ENCODE measurements around the gene DENND10.
"Not testable (repeated sequence)": the region's sequence is repeated elsewhere in the genome, so short reads cannot be mapped to it uniquely, and the experiment has no call there.

DENND10 gene

DNA sequence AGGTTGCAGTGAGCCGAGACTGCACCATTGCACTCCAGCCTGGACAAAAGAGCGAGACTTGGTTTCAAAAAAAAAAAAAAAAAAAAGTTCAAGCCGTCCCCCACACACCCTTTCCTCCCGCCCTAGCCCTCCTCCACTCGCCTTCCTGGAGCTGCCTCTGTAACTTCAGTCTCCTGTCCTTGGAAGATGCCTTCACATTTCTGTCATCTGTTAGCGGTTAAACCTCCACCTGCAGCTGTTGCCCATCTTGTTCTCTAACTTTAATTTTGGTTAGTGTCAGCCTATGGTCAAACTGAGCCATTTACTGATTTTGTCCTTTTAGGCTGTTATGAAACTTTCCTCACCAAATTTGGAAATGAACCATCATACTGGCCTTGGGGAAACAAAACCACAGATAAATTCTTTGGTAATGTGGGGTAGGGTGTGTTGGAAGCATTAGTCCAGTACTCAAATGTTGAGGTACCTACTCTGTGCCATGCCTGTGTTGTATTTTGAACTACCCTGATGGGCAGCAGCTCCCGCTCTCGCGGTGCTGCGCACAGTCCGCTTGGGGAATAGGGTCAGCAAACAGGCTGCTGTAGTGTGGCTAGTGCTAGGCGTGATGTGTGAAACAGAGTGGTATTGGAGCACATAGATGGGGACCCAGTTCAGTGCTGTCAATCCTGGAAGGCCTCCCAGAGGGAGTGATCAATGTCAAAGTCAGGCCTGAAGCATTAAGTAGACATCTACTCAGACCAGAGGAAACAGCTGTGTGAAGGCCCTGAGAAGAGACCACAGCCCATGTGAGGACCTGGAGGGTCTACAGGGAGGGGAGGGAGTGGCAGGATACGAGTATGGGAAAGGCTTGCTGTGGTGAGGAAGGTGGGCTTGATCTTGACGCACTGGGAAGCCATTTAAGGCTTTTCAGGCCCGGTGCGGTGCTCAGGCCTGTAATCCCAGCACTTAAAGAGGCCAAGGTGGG lies 34.7 kb downstream of the DENND10 start:
- Histone ChIP-seq H3K9ac (ENCODE audit: low read depth, low read length) (no peak overlapping the region), H3K36me3 (ENCODE audit: insufficient read depth, low read depth, low read length) (peaks cover 20% of the 10 kb centered on the region), H3K4me1 (ENCODE audit: insufficient read depth, low read length) (no peaks in the 10 kb centered on the region)

GRCh38 chr10:119139464-119140067 lies 35.7 kb downstream of the DENND10 start:
- no peak overlapping the region for H3K4me3 ChIP-seq (ENCODE audit: low read length)
- no peaks in the 10 kb centered on the region for H3K9me3 ChIP-seq (ENCODE audit: insufficient read depth, low read depth, low read length)
- H3K9ac ChIP-seq (ENCODE audit: low read depth, low read length) = no peak overlapping the region
- no peaks in the 10 kb centered on the region for H3K4me1 ChIP-seq (ENCODE audit: insufficient read depth, low read length)
- no peaks in the 10 kb centered on the region for H3K27me3 ChIP-seq (ENCODE audit: insufficient read depth, low read length)
- H3K27ac ChIP-seq (ENCODE audit: low read length) = no peak overlapping the region
- H3K36me3 ChIP-seq (ENCODE audit: insufficient read depth, low read depth, low read length) = peaks cover 14% of the 10 kb centered on the region

More for the DNA sequence above, 34.7 kb downstream of the DENND10 start:
- Histone ChIP-seq H3K4me3 (ENCODE audit: low read length) (no peak overlapping the region), H3K9me3 (ENCODE audit: insufficient read depth, low read depth, low read length) (no peaks in the 10 kb centered on the region), H3K27ac (ENCODE audit: low read length) (no peak overlapping the region), H3K27me3 (ENCODE audit: insufficient read depth, low read length) (no peaks in the 10 kb centered on the region)

- no peaks in the 10 kb centered on the region for H3K27me3 ChIP-seq (ENCODE audit: insufficient read depth, low read length)
- no peak overlapping the region for H3K4me3 ChIP-seq (ENCODE audit: low read length)
- H3K36me3 ChIP-seq (ENCODE audit: insufficient read depth, low read depth, low read length) = peaks cover 7% of the 10 kb centered on the region
- H3K4me1 ChIP-seq (ENCODE audit: insufficient read depth, low read length) = no peaks in the 10 kb centered on the region
- no peak overlapping the region for H3K27ac ChIP-seq (ENCODE audit: low read length)
- H3K9ac ChIP-seq (ENCODE audit: low read depth, low read length) = no peak overlapping the region
- no peaks in the 10 kb centered on the region for H3K9me3 ChIP-seq (ENCODE audit: insufficient read depth, low read depth, low read length)
These were observed 36.8 kb downstream of the DENND10 start for GRCh38 chr10:119140603-119141245.

DNA sequence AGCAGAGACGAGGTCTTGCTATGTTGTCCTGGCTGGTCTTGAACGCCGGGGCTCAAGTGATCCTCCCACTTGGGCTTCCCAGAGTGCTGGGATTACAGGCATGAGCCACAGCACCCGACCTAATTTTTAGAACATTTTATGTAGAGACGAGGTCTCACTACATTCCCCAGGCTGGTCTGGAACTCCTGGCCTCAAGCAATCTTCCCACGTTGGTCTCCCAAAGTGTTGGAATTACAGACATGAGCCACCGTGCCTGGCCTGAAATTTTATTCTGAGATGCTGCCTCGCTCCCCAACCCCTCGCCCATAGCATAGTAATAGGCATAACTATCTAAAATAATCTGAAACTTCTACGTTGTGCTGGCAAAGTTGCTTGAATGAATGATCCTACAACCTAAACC lies 39.7 kb downstream of the DENND10 start:
- Histone ChIP-seq H3K27me3 (ENCODE audit: insufficient read depth, low read length) (no peaks in the 10 kb centered on the region), H3K9ac (ENCODE audit: low read depth, low read length) (no peak overlapping the region), H3K27ac (ENCODE audit: low read length) (no peak overlapping the region), H3K36me3 (ENCODE audit: insufficient read depth, low read depth, low read length) (peaks cover 5% of the 10 kb centered on the region; the same call in 1 of the 2 replicates), H3K9me3 (ENCODE audit: insufficient read depth, low read depth, low read length) (no peaks in the 10 kb centered on the region), H3K4me3 (ENCODE audit: low read length) (no peak overlapping the region), H3K4me1 (ENCODE audit: insufficient read depth, low read length) (no peaks in the 10 kb centered on the region)

DNA sequence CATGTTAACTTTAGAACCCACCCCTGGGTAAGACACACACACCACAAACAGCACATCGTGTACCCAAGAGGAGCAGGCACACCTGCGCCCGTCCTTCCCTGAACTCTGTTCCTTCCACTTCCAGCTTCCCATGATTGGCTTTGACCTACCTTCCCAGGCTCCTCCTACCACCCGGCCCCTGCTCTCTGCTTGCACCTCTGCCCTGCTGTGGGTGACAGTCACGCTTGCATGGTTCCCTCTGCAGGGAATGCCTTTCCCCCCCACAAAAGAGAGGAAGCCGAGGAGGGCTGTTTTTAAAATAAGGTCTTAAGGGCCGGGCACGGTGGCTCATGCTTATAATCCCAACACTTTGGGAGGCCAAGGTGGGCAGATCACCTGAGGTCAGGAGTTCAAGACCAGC lies 45.2 kb downstream of the DENND10 start:
- no peak overlapping the region for H3K4me3 ChIP-seq (ENCODE audit: low read length)
- H3K27ac ChIP-seq (ENCODE audit: low read length) = no peak overlapping the region
- H3K27me3 ChIP-seq (ENCODE audit: insufficient read depth, low read length) = no peaks in the 10 kb centered on the region
- H3K9ac ChIP-seq (ENCODE audit: low read depth, low read length) = no peak overlapping the region
- no peaks in the 10 kb centered on the region for H3K4me1 ChIP-seq (ENCODE audit: insufficient read depth, low read length)
- no peaks in the 10 kb centered on the region for H3K9me3 ChIP-seq (ENCODE audit: insufficient read depth, low read depth, low read length)
- peaks cover 27% of the 10 kb centered on the region for H3K36me3 ChIP-seq (ENCODE audit: insufficient read depth, low read depth, low read length)

DNA sequence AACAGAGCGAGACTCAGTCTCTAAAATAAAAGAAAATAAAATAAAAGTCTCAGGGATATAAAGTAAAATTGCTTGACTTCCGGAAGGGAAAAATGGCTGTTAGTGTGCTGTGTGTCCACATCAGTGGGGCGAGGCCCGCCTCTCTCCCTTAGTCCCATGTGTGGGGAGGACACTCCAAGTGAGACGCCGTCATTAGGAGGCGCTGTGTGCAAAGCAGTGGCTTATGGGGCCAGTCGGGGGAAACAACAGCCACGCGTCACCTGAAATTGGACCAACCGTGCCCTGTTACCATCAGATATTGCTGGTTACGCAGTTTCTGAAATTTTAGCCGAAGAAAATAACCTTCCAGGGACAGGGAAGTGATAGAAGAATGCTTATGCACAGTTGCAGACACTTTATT lies 45.8 kb downstream of the DENND10 start:
- Histone ChIP-seq H3K9me3 (ENCODE audit: insufficient read depth, low read depth, low read length) (no peaks in the 10 kb centered on the region), H3K4me3 (ENCODE audit: low read length) (no peak overlapping the region), H3K36me3 (ENCODE audit: insufficient read depth, low read depth, low read length) (peaks cover 31% of the 10 kb centered on the region), H3K4me1 (ENCODE audit: insufficient read depth, low read length) (no peaks in the 10 kb centered on the region), H3K27me3 (ENCODE audit: insufficient read depth, low read length) (no peaks in the 10 kb centered on the region), H3K27ac (ENCODE audit: low read length) (no peak overlapping the region), H3K9ac (ENCODE audit: low read depth, low read length) (no peak overlapping the region)

DNA sequence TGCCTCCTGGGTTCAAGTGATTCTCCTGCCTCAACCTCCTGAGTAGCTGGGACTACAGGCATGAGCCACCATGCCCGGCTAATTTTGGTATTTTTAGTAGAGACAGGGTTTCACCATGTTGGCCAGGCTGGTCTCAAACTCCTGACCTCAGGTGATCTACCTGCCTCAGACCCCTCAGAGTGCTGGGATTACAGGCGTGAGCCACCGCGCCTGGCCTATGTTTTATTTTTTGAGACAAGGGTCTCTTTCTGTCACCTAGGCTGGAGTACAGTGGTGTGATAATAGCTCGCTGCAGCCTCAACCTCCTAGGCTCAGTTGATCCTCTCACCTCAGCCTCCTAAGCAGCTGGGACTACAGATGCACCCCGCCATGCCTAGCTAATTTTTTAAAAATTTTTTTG lies 47.7 kb downstream of the DENND10 start:
- peaks cover 46% of the 10 kb centered on the region for H3K36me3 ChIP-seq (ENCODE audit: insufficient read depth, low read depth, low read length)
- H3K9ac ChIP-seq (ENCODE audit: low read depth, low read length); H3K9me3 ChIP-seq (ENCODE audit: insufficient read depth, low read depth, low read length); H3K27me3 ChIP-seq (ENCODE audit: insufficient read depth, low read length); H3K27ac ChIP-seq (ENCODE audit: low read length); H3K4me1 ChIP-seq (ENCODE audit: insufficient read depth, low read length); H3K4me3 ChIP-seq (ENCODE audit: low read length): not testable (repeated sequence)

DNA sequence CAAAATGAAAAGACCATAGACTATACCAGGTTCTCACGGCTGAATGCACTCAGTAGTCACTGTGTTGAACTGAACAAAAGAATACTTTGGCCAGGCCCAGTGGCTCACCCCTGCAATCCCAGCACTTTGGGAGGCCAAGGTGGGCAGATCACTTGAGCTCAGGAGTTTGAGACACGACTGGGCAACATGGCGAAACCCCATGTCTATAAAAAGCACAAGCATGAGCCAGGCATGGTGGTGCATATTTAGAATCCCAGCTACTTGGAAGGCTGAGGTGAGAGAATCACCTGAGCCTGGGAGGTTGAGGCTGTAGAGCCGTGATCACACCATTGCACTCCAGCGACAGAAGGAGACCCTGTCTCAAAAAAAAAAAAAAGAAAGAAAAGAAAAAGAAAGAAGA lies 49.1 kb downstream of the DENND10 start:
- Histone ChIP-seq H3K36me3 (ENCODE audit: insufficient read depth, low read depth, low read length) (peaks cover 50% of the 10 kb centered on the region), H3K9me3 (ENCODE audit: insufficient read depth, low read depth, low read length) (no peaks in the 10 kb centered on the region), H3K4me3 (ENCODE audit: low read length) (no peak overlapping the region)

GRCh38 chr10:119153661-119154060 lies 49.7 kb downstream of the DENND10 start:
- Histone ChIP-seq H3K27ac (ENCODE audit: low read length) (no peak overlapping the region), H3K36me3 (ENCODE audit: insufficient read depth, low read depth, low read length) (peaks cover 51% of the 10 kb centered on the region), H3K9ac (ENCODE audit: low read depth, low read length) (no peak overlapping the region), H3K9me3 (ENCODE audit: insufficient read depth, low read depth, low read length) (no peaks in the 10 kb centered on the region), H3K4me1 (ENCODE audit: insufficient read depth, low read length) (no peaks in the 10 kb centered on the region), H3K27me3 (ENCODE audit: insufficient read depth, low read length) (no peaks in the 10 kb centered on the region), H3K4me3 (ENCODE audit: low read length) (no peak overlapping the region)

More for the DNA sequence above, 49.1 kb downstream of the DENND10 start:
- Histone ChIP-seq H3K27ac (ENCODE audit: low read length) (no peak overlapping the region), H3K4me1 (ENCODE audit: insufficient read depth, low read length) (no peaks in the 10 kb centered on the region), H3K9ac (ENCODE audit: low read depth, low read length) (no peak overlapping the region), H3K27me3 (ENCODE audit: insufficient read depth, low read length) (no peaks in the 10 kb centered on the region)

- H3K27ac ChIP-seq (ENCODE audit: low read length) = no peak overlapping the region
- no peak overlapping the region for H3K9ac ChIP-seq (ENCODE audit: low read depth, low read length)
- H3K27me3 ChIP-seq (ENCODE audit: insufficient read depth, low read length) = no peaks in the 10 kb centered on the region
- no peaks in the 10 kb centered on the region for H3K9me3 ChIP-seq (ENCODE audit: insufficient read depth, low read depth, low read length)
- peaks cover 50% of the 10 kb centered on the region for H3K36me3 ChIP-seq (ENCODE audit: insufficient read depth, low read depth, low read length)
- H3K4me1 ChIP-seq (ENCODE audit: insufficient read depth, low read length) = no peaks in the 10 kb centered on the region; the same call in 1 of the 2 replicates
- no peak overlapping the region for H3K4me3 ChIP-seq (ENCODE audit: low read length)
These were observed 55.4 kb downstream of the DENND10 start for GRCh38 chr10:119159332-119159731.

- Histone ChIP-seq H3K4me1 (ENCODE audit: insufficient read depth, low read length) (peaks cover 9% of the 10 kb centered on the region; the same call in 1 of the 2 replicates), H3K27ac (ENCODE audit: low read length) (no peak overlapping the region)
These were observed 58.0 kb downstream of the DENND10 start for GRCh38 chr10:119161680-119162451.

More at GRCh38 chr10:119161680-119162451, 58.0 kb downstream of the DENND10 start:
- Histone ChIP-seq H3K9ac (ENCODE audit: low read depth, low read length) (no peak overlapping the region), H3K4me3 (ENCODE audit: low read length) (no peak overlapping the region), H3K27me3 (ENCODE audit: insufficient read depth, low read length) (no peaks in the 10 kb centered on the region; the same call in 1 of the 2 replicates), H3K36me3 (ENCODE audit: insufficient read depth, low read depth, low read length) (peaks cover 31% of the 10 kb centered on the region), H3K9me3 (ENCODE audit: insufficient read depth, low read depth, low read length) (no peaks in the 10 kb centered on the region)

Measured in iPS-20b (cell line).